Neural progenitor cell (in vitro differentiated cells): ENCODE measurements around the gene METAP2. TPM values are rescaled to one million over a fixed set of nuclear protein-coding genes. Genes with fewer than 3 reads are reported as not detected.

ENCODE experiments used
- DNase-seq: peaks from one replicate; pipeline ENCODE4 v3.0.0-alpha.2; 2016; ENCODE audit warnings: low spot score
- H2AFZ ChIP-seq: fragments of 200-600 bp; sonication (generic); replicated peaks from 2 replicates; pipeline ENCODE4 v1.6.1; 2016; ENCODE audit warnings: antibody characterized with exemption
- H3F3A ChIP-seq: fragments of 200-600 bp; sonication (generic); 2 replicates; pipeline ENCODE4 v1.6.1; 2016; ENCODE audit warnings: antibody characterized with exemption, low read depth
- H3K27ac ChIP-seq: fragments of 200-600 bp; sonication (generic); 2 replicates; pipeline ENCODE4 v1.5.1; 2016; ENCODE audit warnings: mild to moderate bottlenecking
- H3K27me3 ChIP-seq: fragments of 200-600 bp; sonication (generic); 2 replicates; pipeline ENCODE4 v1.6.1; 2016; ENCODE audit warnings: mild to moderate bottlenecking, moderate library complexity
- H3K36me3 ChIP-seq: fragments of 200-600 bp; sonication (generic); 2 replicates; pipeline ENCODE4 v1.5.1; 2016
- H3K4me1 ChIP-seq: fragments of 200-600 bp; sonication (generic); 2 replicates; pipeline ENCODE4 v1.6.1; 2016; ENCODE audit warnings: mixed run types
- H3K4me2 ChIP-seq: fragments of 200-600 bp; sonication (generic); 2 replicates; pipeline ENCODE4 v1.6.1; 2016
- H3K4me3 ChIP-seq: fragments of 200-600 bp; sonication (generic); 2 replicates; pipeline ENCODE4 v1.5.1; 2016
- H3K79me2 ChIP-seq: fragments of 200-600 bp; sonication (generic); 2 replicates; pipeline ENCODE4 v1.6.1; 2016; ENCODE audit warnings: low read depth
- H3K9ac ChIP-seq: fragments of 200-600 bp; sonication (generic); 2 replicates; pipeline ENCODE4 v1.6.1; 2016
- H3K9me3 ChIP-seq: fragments of 200-600 bp; sonication (generic); 2 replicates; pipeline ENCODE4 v1.5.1; 2016; ENCODE audit warnings: low read depth
- H4K20me1 ChIP-seq: fragments of 200-600 bp; sonication (generic); 2 replicates; pipeline ENCODE4 v1.6.1; 2016; ENCODE audit warnings: low read depth
- H3K27ac Mint-ChIP-seq: 3 replicates; pipeline ENCODE4 v1.8.0; 2021; ENCODE audit warnings: mixed read lengths
- H3K27me3 Mint-ChIP-seq: 2 replicates; pipeline ENCODE4 v1.8.0; 2022; ENCODE audit warnings: low read depth, mild to moderate bottlenecking, inconsistent platforms, moderate library complexity, mixed read lengths; ENCODE audit not compliant: insufficient read depth
- H3K36me3 Mint-ChIP-seq: 3 replicates; pipeline ENCODE4 v1.8.0; 2021; ENCODE audit warnings: mixed read lengths
- H3K4me1 Mint-ChIP-seq: 3 replicates; pipeline ENCODE4 v1.8.0; 2021; ENCODE audit warnings: mixed read lengths
- H3K4me3 Mint-ChIP-seq: 3 replicates; pipeline ENCODE4 v1.8.0; 2021; ENCODE audit warnings: mild to moderate bottlenecking, moderate library complexity, mixed read lengths
- H3K9me3 Mint-ChIP-seq: 3 replicates; pipeline ENCODE4 v1.8.0; 2020; ENCODE audit warnings: mixed read lengths
- EZH2 ChIP-seq: fragments of 200-600 bp; sonication (generic); IDR thresholded peaks from 2 replicates; pipeline ENCODE4 v1.6.1; 2017; ENCODE audit warnings: antibody characterized with exemption, mild to moderate bottlenecking, moderate library complexity
- EZH2phosphoT487 ChIP-seq: fragments of 200-600 bp; sonication (generic); IDR thresholded peaks from 2 replicates; pipeline ENCODE4 v1.6.1; 2017; ENCODE audit warnings: antibody characterized with exemption
- total RNA-seq: library from RNA; depleted of rRNA; stranded (reverse); fragments of >200 nt; gene quantifications from 2 replicates; pipeline ENCODE4 v1.2.3, GENCODE V29; 2015; ENCODE audit warnings: low replicate concordance
- TF ChIP-seq, protein P1 (sequence below): fragments of 200-600 bp; sonication (generic); IDR thresholded peaks from 2 replicates; pipeline ENCODE4 v1.5.1; 2017; ENCODE audit warnings: antibody characterized with exemption, mild to moderate bottlenecking

Gene METAP2
- 111 and 231 TPM in 2 replicates for total RNA-seq

DNA sequence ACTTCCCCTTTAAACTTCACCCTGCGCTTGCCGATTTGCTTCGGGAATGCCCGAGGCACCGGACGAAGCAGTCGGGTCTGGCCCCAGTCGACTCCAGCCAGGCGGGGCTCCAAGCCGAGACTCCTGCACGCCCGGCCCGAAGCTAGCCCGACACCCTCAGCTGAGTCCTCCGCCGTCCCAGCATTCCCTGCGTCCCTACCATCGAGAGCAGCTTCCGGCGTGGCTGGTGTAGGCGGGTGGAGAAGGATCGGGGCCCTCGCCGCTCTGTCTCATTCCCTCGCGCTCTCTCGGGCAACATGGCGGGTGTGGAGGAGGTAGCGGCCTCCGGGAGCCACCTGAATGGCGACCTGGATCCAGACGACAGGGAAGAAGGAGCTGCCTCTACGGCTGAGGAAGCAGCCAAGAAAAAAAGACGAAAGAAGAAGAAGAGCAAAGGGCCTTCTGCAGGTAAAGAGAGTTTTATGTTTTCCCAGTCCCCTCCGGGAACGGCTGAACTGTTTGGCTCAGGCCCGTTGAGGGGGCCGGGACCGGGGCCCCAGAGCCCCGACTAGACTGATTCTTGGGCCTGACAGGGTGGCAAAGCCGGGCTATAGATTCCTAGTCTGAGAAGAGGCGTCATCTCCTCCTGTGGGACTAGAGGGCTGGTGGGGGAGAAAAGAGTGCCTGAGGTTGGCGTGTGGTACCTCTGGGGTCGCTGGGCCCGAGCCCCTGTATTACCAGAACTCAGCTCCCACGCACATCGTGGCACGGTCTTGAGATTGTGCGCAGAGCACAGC is at the start of gene METAP2:
TSS of gene METAP2 (plus strand) at position 269 of the 776 bp plus-strand sequence. CDS start at position 297, 28 bp downstream.
- peaks cover 12% of the 10 kb centered on the region for H3F3A ChIP-seq
- H3K9me3 Mint-ChIP-seq: no peaks in the 10 kb centered on the region
- TF ChIP-seq, protein P1, sequence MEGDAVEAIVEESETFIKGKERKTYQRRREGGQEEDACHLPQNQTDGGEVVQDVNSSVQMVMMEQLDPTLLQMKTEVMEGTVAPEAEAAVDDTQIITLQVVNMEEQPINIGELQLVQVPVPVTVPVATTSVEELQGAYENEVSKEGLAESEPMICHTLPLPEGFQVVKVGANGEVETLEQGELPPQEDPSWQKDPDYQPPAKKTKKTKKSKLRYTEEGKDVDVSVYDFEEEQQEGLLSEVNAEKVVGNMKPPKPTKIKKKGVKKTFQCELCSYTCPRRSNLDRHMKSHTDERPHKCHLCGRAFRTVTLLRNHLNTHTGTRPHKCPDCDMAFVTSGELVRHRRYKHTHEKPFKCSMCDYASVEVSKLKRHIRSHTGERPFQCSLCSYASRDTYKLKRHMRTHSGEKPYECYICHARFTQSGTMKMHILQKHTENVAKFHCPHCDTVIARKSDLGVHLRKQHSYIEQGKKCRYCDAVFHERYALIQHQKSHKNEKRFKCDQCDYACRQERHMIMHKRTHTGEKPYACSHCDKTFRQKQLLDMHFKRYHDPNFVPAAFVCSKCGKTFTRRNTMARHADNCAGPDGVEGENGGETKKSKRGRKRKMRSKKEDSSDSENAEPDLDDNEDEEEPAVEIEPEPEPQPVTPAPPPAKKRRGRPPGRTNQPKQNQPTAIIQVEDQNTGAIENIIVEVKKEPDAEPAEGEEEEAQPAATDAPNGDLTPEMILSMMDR: no peak
- TF ChIP-seq EZH2: no peak
- TF ChIP-seq EZH2phosphoT487: no peak
- DNase-seq: peak; percentile 96
- peak within 1 kb of the TSS; percentile 97 for H3K4me2 ChIP-seq
- H4K20me1 ChIP-seq: peaks cover 11% of the 10 kb centered on the region
- peaks cover 10% of the 10 kb centered on the region for H3K4me1 ChIP-seq
- no peaks in the 10 kb centered on the region for H3K9me3 ChIP-seq
- peaks cover 21% of the 10 kb centered on the region for H3K4me1 Mint-ChIP-seq
- peak within 1 kb of the TSS; percentile 97 for H3K4me3 ChIP-seq
- H3K27me3 Mint-ChIP-seq: peaks cover 9% of the 10 kb centered on the region
- H3K9ac ChIP-seq: peak within 1 kb of the TSS; percentile 97
- H3K27me3 ChIP-seq: no peaks in the 10 kb centered on the region
- H3K27ac Mint-ChIP-seq: peak within 1 kb of the TSS; percentile 100
- peak within 1 kb of the TSS; percentile 77 for H3K27ac ChIP-seq
- H3K79me2 ChIP-seq: peaks cover 51% of the 10 kb centered on the region
- peak within 1 kb of the TSS; percentile 100 for H3K4me3 Mint-ChIP-seq
- peak within 1 kb of the TSS; percentile 94 for H2AFZ ChIP-seq
- H3K36me3 Mint-ChIP-seq: peaks cover 14% of the 10 kb centered on the region
- peaks cover 13% of the 10 kb centered on the region for H3K36me3 ChIP-seq

- Histone ChIP-seq H3K36me3 (no peaks in the 10 kb centered on the region), H3F3A (no peaks in the 10 kb centered on the region), H3K4me2 (no peak overlapping the region), H3K4me3 (no peak overlapping the region), H3K4me1 (no peaks in the 10 kb centered on the region), H3K9me3 (no peaks in the 10 kb centered on the region), H2AFZ (no peak overlapping the region), H3K79me2 (no peaks in the 10 kb centered on the region), H3K27ac (no peak overlapping the region), H3K9ac (no peak overlapping the region), H3K27me3 (no peaks in the 10 kb centered on the region), H4K20me1 (no peaks in the 10 kb centered on the region)
- no peak overlapping the region for H3K4me3 Mint-ChIP-seq
- TF ChIP-seq, protein P1: no peak
- TF ChIP-seq EZH2: no peak
- no peak for TF ChIP-seq EZH2phosphoT487
- peaks cover 2% of the 10 kb centered on the region for H3K27me3 Mint-ChIP-seq
- no peak for DNase-seq
- no peaks in the 10 kb centered on the region for H3K36me3 Mint-ChIP-seq
- no peak overlapping the region for H3K27ac Mint-ChIP-seq
- H3K4me1 Mint-ChIP-seq: peaks cover 9% of the 10 kb centered on the region
- H3K9me3 Mint-ChIP-seq: peaks cover 7% of the 10 kb centered on the region
Observed at GRCh38 chr12:95424271-95424994, 49.5 kb upstream of the METAP2 start.

DNA sequence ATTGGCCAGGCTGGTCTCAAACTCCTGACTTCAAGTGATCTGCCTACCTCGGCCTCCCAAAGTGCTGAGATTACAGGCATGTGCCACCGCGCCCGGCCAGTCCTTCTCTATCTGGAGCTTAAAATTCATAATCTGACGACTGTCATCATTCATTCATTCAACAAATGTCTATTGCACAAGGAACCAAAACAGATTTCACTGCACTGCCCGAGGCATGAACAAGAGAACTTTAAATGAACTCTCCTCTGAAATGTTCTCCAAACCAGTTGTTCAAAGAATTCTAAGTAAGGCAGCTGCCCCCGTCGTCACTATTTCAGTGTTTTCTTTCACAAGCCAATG is 44.8 kb upstream of the METAP2 start:
- H3K79me2 ChIP-seq: no peaks in the 10 kb centered on the region
- no peak overlapping the region for H3K27ac Mint-ChIP-seq

More for the DNA sequence above, 44.8 kb upstream of the METAP2 start:
- Histone ChIP-seq H3K4me2 (no peak overlapping the region), H3K36me3 (no peaks in the 10 kb centered on the region), H3K27ac (no peak overlapping the region), H4K20me1 (no peaks in the 10 kb centered on the region), H3K27me3 (no peaks in the 10 kb centered on the region), H3K4me3 (no peak overlapping the region), H3F3A (no peaks in the 10 kb centered on the region), H3K4me1 (no peaks in the 10 kb centered on the region), H3K9ac (no peak overlapping the region), H3K9me3 (no peaks in the 10 kb centered on the region), H2AFZ (no peak overlapping the region)
- no peak for DNase-seq
- Mint-ChIP-seq H3K27me3 (peaks cover 2% of the 10 kb centered on the region), H3K4me3 (no peak overlapping the region), H3K9me3 (peaks cover 7% of the 10 kb centered on the region), H3K4me1 (peaks cover 9% of the 10 kb centered on the region), H3K36me3 (no peaks in the 10 kb centered on the region)
- TF ChIP-seq, protein P1: no peak
- TF ChIP-seq EZH2phosphoT487 (no peak), EZH2 (no peak)
